Panc1 (cell line): ENCODE measurements around the gene BACH2.

Source experiments
- CTCF ChIP-seq: fragments of 450-650 bp; IDR thresholded peaks from 2 replicates; pipeline ENCODE4 v1.5.1; 2017; ENCODE audit warnings: mild to moderate bottlenecking
- POLR2AphosphoS5 ChIP-seq: IDR thresholded peaks from 2 replicates; pipeline ENCODE4 v1.6.1; 2012; ENCODE audit warnings: mild to moderate bottlenecking, low read depth, low read length, moderate library complexity

- no peak for TF ChIP-seq CTCF
- TF ChIP-seq POLR2AphosphoS5 = no peak
Observed at GRCh38 chr6:89952686-89953085, 344.0 kb downstream of the BACH2 start.
